Endothelial cell of umbilical vein (primary cell): Measurements from ENCODE around the gene SPATA2L. TPM values are rescaled to one million over a fixed set of nuclear protein-coding genes. Genes with fewer than 3 reads are reported as not detected.

Experiments
- BruUV-seq: library from RNA; stranded (reverse); fragments of 400-500 nt; replicated peaks from 2 replicates; lab custom pipeline; 2021; lab: Mats Ljungman, UMichigan
- CTCF ChIA-PET: fragments of 300-600, 350-600 bp; sonication (Branson Sonifier 250); formaldehyde crosslinking; loops from one replicate; lab custom pipeline; 2021; ENCODE audit warnings: antibody characterized with exemption, inconsistent platforms; lab: Charles Lee
- POLR2A ChIA-PET: fragments of 300-600, 350-600 bp; sonication (Branson Sonifier 250); formaldehyde crosslinking; loops from one replicate; lab custom pipeline; 2021; ENCODE audit warnings: antibody characterized with exemption, inconsistent platforms; lab: Charles Lee
- DNase-seq: peaks from one replicate; pipeline ENCODE4 v3.0.0-alpha.2; 2011; ENCODE audit warnings: low read depth, low spot score
- FAIRE-seq: peaks from 2 replicates; lab custom pipeline; 2011; peaks lifted over from hg19 to GRCh38; lab: Jason Lieb, UNC
- H2AFZ ChIP-seq: 2 replicates; pipeline ENCODE4 v1.6.0; 2012; ENCODE audit warnings: low read depth, low read length, control low read depth, inconsistent platforms
- H3K27ac ChIP-seq: 2 replicates; pipeline ENCODE4 v1.5.1; 2011; ENCODE audit warnings: low read depth, mild to moderate bottlenecking, control low read depth, low read length, moderate library complexity; ENCODE audit not compliant: insufficient read depth
- H3K27me3 ChIP-seq, 2 experiments: 2 replicates each; pipeline versions ENCODE4 v1.6.0 to v1.6.1; 2011; ENCODE audit warnings: low read length in 2 of 2, mixed read lengths in 1 of 2; ENCODE audit not compliant: control insufficient read depth in 2 of 2, insufficient read depth in 2 of 2
- H3K36me3 ChIP-seq, 2 experiments: 2 replicates in 1 of 2; 3 replicates in 1 of 2; pipeline ENCODE4 v1.5.1; 2011; ENCODE audit warnings: low read length in 2 of 2, mild to moderate bottlenecking in 1 of 2, moderate library complexity in 1 of 2; ENCODE audit not compliant: control insufficient read depth in 2 of 2, insufficient read depth in 2 of 2; ENCODE audit errors: extremely low read depth in 1 of 2
- H3K4me1 ChIP-seq: 3 replicates; pipeline ENCODE4 v1.5.1; 2011; ENCODE audit warnings: mild to moderate bottlenecking, low read length; ENCODE audit not compliant: control insufficient read depth, insufficient read depth; ENCODE audit errors: extremely low read depth
- H3K4me2 ChIP-seq: 2 replicates; pipeline ENCODE4 v1.6.1; 2011; ENCODE audit warnings: low read length, control low read depth, mixed read lengths; ENCODE audit not compliant: insufficient read depth
- H3K4me3 ChIP-seq, 3 experiments: fragments of 200-600 bp in 1 of 3; sonication (generic), shearing (Covaris generic) in 1 of 3; replicated peaks in 1 of 3; 2 replicates each; pipeline ENCODE4 v1.5.1; 2011 to 2016; ENCODE audit warnings: control low read depth in 3 of 3, low read length in 3 of 3, mild to moderate bottlenecking in 2 of 3, inconsistent platforms in 1 of 3, low read depth in 1 of 3, moderate library complexity in 1 of 3; ENCODE audit not compliant: insufficient read depth in 1 of 3
- H3K79me2 ChIP-seq: 2 replicates; pipeline ENCODE4 v1.6.0; 2012; ENCODE audit warnings: low read length, inconsistent platforms; ENCODE audit not compliant: control insufficient read depth, insufficient read depth
- H3K9ac ChIP-seq: replicated peaks from 2 replicates; pipeline ENCODE3; 2011; ENCODE audit warnings: low read length, control low read depth; ENCODE audit not compliant: insufficient read depth; ENCODE audit errors: extremely low read depth
- H3K9me1 ChIP-seq: replicated peaks from 3 replicates; pipeline ENCODE4 v1.6.0; 2011; ENCODE audit warnings: mild to moderate bottlenecking, low read length; ENCODE audit not compliant: control insufficient read depth, insufficient read depth; ENCODE audit errors: extremely low read depth
- H3K9me3 ChIP-seq: replicated peaks from 2 replicates; pipeline ENCODE4 v1.5.1; 2012; ENCODE audit warnings: low read length, inconsistent platforms; ENCODE audit not compliant: control insufficient read depth, insufficient read depth
- H4K20me1 ChIP-seq: replicated peaks from 2 replicates; pipeline ENCODE3; 2011; ENCODE audit warnings: mild to moderate bottlenecking, low read length; ENCODE audit not compliant: control insufficient read depth, insufficient read depth; ENCODE audit errors: extremely low read depth
- EZH2 ChIP-seq: IDR thresholded peaks from 2 replicates; pipeline ENCODE4 v1.6.1; 2012; ENCODE audit warnings: borderline replicate concordance, low read depth, mild to moderate bottlenecking, moderate library complexity, low read length, inconsistent platforms; ENCODE audit not compliant: severe bottlenecking
- FOS ChIP-seq: IDR thresholded peaks from 2 replicates; pipeline ENCODE4 v1.6.1; 2011; ENCODE audit warnings: mild to moderate bottlenecking, low read length, moderate library complexity, borderline replicate concordance; ENCODE audit not compliant: insufficient read depth
- GATA2 ChIP-seq: IDR thresholded peaks from 2 replicates; pipeline ENCODE4 v1.7.0; 2011; ENCODE audit warnings: low read depth, mild to moderate bottlenecking, moderate library complexity, mixed read lengths, low read length; ENCODE audit not compliant: insufficient read length, insufficient read depth
- JUN ChIP-seq: IDR thresholded peaks from 2 replicates; pipeline ENCODE4 v1.6.1; 2011; ENCODE audit warnings: borderline replicate concordance, low read depth; ENCODE audit not compliant: insufficient read length, insufficient read depth
- MYC ChIP-seq: IDR thresholded peaks from one replicate; pipeline ENCODE4 v1.6.1; 2011; ENCODE audit warnings: mild to moderate bottlenecking, low read depth, low read length
- POLR2A ChIP-seq: IDR thresholded peaks from 2 replicates; pipeline ENCODE4 v1.6.1; 2012; ENCODE audit warnings: low read depth, mild to moderate bottlenecking, control low read depth, low read length
- POLR2AphosphoS5 ChIP-seq: IDR thresholded peaks from 2 replicates; pipeline ENCODE4 v1.6.1; 2012; ENCODE audit warnings: low read depth, mild to moderate bottlenecking, control low read depth, low read length, moderate library complexity; ENCODE audit not compliant: insufficient read depth
- dilution Hi-C: fragments of 300-500 bp; cut with MboI; formaldehyde crosslinking; loops from one replicate; pipeline ENCODE4 v1.15.0; 2019; ENCODE audit warnings: low sequenced_read_pairs; ENCODE audit not compliant: extremely low pct_ligation_motif_present
- intact Hi-C: fragments of 100-400 bp; cut with micrococcal nuclease; formaldehyde crosslinking; loops from one replicate; pipeline ENCODE4 v1.10.0; 2022
- polyA plus RNA-seq, 4 experiments: library from polyadenylated mRNA; depleted of rRNA in 3 of 4; stranded (reverse) in 3 of 4; unstranded in 1 of 4; fragments of >200 nt; gene quantifications; 2 replicates each; pipeline versions ENCODE4 v1.2.1 to v1.2.3, GENCODE V29; 2011 to 2012; ENCODE audit warnings: missing spikeins in 1 of 4
- total RNA-seq: library from RNA; stranded (reverse); gene quantifications from 2 replicates; pipeline ENCODE4 v1.2.3, GENCODE V29; 2021
- TF ChIP-seq, protein P1 (sequence below), 2 donors: IDR thresholded peaks; 1 replicate in 1 of 2; 2 replicates in 1 of 2; pipeline ENCODE4 v1.5.1; 2011; ENCODE audit warnings: low read length in 2 of 2, mild to moderate bottlenecking in 2 of 2, moderate library complexity in 2 of 2, control low read depth in 1 of 2, inconsistent platforms in 1 of 2, low read depth in 1 of 2; ENCODE audit not compliant: insufficient read depth in 1 of 2; ENCODE audit errors: extremely low read depth in 1 of 2
- TF ChIP-seq, protein P2 (sequence below): IDR thresholded peaks from 2 replicates; pipeline ENCODE4 v1.6.1; 2011; ENCODE audit not compliant: insufficient read depth, insufficient read length

Gene SPATA2L
- total and polyA plus RNA-seq, 2 donors (not counting 3 experiments of a cell fraction or from before 2014, with no cell fraction given) = 7.3 to 7.4 TPM

DNA sequence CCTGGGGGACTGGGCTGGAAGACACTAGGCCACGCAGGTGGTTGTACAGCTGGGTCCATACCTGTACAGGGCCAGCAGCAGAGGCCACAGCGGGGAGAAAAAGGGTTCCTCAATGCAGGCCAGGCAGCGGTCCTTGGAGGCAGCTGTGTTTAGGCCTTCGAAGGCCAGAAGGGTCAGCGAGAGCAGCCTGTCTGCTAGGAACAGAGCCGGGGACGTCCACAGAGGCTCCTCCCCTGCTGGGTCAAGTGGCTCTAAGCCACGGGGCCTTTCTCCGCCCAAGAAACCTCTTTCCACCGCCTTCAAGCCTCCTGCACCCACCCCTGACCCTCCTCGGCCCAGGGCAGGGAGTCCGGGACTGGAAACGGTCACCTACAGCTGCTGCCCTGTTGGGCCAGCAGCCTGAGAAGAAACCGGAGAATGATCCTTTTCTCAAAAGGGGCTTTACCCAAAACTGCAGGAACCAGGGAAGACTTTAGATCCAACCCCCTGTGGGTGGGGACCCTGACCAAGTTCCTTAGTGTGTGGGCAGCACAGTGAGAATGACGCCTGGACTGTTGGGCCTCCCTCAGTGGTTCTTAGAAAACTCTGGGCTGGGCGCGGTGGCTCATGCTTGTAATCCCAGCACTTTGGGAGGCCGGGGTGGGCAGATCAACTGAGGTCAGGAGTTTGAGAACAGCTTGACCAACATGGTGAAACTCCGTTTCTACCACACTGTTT, 8.4 kb upstream of the SPATA2L start:
- dilution Hi-C loops = no loop called here
- Histone ChIP-seq H2AFZ (no peak overlapping the region), H3K36me3 (peaks cover 0 to 3% of the 10 kb centered on the region in 2 experiments), H3K9me3 (no peaks in the 10 kb centered on the region), H3K4me2 (no peak overlapping the region), H3K4me1 (peaks cover 9% of the 10 kb centered on the region), H3K9ac (no peak overlapping the region), H3K9me1 (no peaks in the 10 kb centered on the region), H3K4me3 (no peak overlapping the region), H3K27me3 (no peaks in the 10 kb centered on the region), H3K79me2 (peaks cover 14% of the 10 kb centered on the region), H3K27ac (no peak overlapping the region), H4K20me1 (no peaks in the 10 kb centered on the region)
- TF ChIP-seq, protein P1, sequence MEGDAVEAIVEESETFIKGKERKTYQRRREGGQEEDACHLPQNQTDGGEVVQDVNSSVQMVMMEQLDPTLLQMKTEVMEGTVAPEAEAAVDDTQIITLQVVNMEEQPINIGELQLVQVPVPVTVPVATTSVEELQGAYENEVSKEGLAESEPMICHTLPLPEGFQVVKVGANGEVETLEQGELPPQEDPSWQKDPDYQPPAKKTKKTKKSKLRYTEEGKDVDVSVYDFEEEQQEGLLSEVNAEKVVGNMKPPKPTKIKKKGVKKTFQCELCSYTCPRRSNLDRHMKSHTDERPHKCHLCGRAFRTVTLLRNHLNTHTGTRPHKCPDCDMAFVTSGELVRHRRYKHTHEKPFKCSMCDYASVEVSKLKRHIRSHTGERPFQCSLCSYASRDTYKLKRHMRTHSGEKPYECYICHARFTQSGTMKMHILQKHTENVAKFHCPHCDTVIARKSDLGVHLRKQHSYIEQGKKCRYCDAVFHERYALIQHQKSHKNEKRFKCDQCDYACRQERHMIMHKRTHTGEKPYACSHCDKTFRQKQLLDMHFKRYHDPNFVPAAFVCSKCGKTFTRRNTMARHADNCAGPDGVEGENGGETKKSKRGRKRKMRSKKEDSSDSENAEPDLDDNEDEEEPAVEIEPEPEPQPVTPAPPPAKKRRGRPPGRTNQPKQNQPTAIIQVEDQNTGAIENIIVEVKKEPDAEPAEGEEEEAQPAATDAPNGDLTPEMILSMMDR (IDR thresholded peaks at IDR 0.05; ENCODE audit: extremely low read depth in 1 of 2, insufficient read depth in 1 of 2, low read depth in 1 of 2, low read length in 2 of 2) = no peak
- TF ChIP-seq, protein P2, sequence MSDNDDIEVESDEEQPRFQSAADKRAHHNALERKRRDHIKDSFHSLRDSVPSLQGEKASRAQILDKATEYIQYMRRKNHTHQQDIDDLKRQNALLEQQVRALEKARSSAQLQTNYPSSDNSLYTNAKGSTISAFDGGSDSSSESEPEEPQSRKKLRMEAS = no peak
- intact Hi-C loops = no loop called here
- CTCF ChIA-PET = interaction anchor here (1.1 to 2.6 kb wide), 4 partner anchors 9 to 209 kb away, joined by 3 to 13 read pairs (median 3); partner anchors contain the start of genes MC1R and TCF25
- FAIRE-seq (no peak), DNase-seq (no peak)
- POLR2A ChIA-PET = no interaction called here
- no TSS peak for BruUV-seq

DNA sequence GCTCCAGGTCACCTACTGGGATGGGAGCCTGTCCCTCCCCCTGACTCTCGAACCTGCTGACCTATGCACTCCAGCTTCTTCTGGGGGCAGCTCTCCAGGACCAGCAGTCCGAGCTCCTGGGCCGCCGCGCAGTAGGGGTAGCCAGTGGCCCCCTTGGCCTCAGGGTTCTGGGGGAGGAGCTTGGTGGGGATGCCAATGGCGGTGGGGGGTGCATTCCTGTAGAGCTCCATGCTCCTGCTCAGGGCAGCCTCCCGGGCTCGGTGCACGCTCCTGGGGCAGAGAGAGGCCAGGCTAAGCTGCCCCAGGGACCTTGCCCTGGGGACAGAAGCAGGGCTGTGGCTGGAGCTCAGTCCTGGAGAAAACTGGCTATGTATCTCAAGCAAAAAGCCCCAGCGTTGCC, 7.7 kb upstream of the SPATA2L start:
- no peaks in the 10 kb centered on the region for H3K27me3 ChIP-seq
- H3K4me1 ChIP-seq = peaks cover 9% of the 10 kb centered on the region
- no peak overlapping the region for H3K4me3 ChIP-seq
- TF ChIP-seq, protein P1 (IDR thresholded peaks at IDR 0.05; ENCODE audit: extremely low read depth in 1 of 2, insufficient read depth in 1 of 2, low read depth in 1 of 2, low read length in 2 of 2) = no peak
- no peak for TF ChIP-seq EZH2
- TF ChIP-seq GATA2 = no peak
- no peak for TF ChIP-seq MYC
- TF ChIP-seq POLR2AphosphoS5 = no peak
- no peak for TF ChIP-seq FOS
- TF ChIP-seq, protein P2 = no peak
- no peak for TF ChIP-seq JUN
- no peak for TF ChIP-seq POLR2A
- dilution Hi-C loops (no loop called here), intact Hi-C loops (no loop called here)
- H3K36me3 ChIP-seq = no peaks in the 10 kb centered on the region
- H2AFZ ChIP-seq = no peak overlapping the region
- H3K27ac ChIP-seq = no peak overlapping the region
- peaks cover 12% of the 10 kb centered on the region for H3K79me2 ChIP-seq
- no peaks in the 10 kb centered on the region for H3K9me3 ChIP-seq
- DNase-seq = no peak
- no peaks in the 10 kb centered on the region for H4K20me1 ChIP-seq
- no peak overlapping the region for H3K4me2 ChIP-seq
- no peaks in the 10 kb centered on the region for H3K9me1 ChIP-seq
- ChIA-PET CTCF (interaction anchor here (1.1 to 2.6 kb wide), 3 partner anchors 9 to 210 kb away, joined by 3 to 13 read pairs (median 3); partner anchors contain the start of genes MC1R and TCF25), POLR2A (no interaction called here)
- no peak overlapping the region for H3K9ac ChIP-seq
- FAIRE-seq = no peak
- BruUV-seq = no TSS peak
